Uterus (tissue), 2 donors: ENCODE measurements around the gene FAM184B.

Source experiments
- POLR2A ChIP-seq, 2 donors: fragments of 450-650 bp; IDR thresholded peaks; one replicate each; pipeline ENCODE4 v1.6.1; 2016; ENCODE audit warnings: antibody characterized with exemption in 2 of 2, mild to moderate bottlenecking in 1 of 2, moderate library complexity in 1 of 2
- TF ChIP-seq, protein P1 (sequence below), 4 experiments: fragments of 200-600 bp in 2 of 4; fragments of 450-650 bp in 2 of 4; sonication (generic) in 2 of 4; IDR thresholded peaks; one replicate each; pipeline ENCODE4 v1.5.1; 2016 to 2019; ENCODE audit warnings: antibody characterized with exemption in 4 of 4, mild to moderate bottlenecking in 2 of 4, moderate library complexity in 1 of 4

DNA sequence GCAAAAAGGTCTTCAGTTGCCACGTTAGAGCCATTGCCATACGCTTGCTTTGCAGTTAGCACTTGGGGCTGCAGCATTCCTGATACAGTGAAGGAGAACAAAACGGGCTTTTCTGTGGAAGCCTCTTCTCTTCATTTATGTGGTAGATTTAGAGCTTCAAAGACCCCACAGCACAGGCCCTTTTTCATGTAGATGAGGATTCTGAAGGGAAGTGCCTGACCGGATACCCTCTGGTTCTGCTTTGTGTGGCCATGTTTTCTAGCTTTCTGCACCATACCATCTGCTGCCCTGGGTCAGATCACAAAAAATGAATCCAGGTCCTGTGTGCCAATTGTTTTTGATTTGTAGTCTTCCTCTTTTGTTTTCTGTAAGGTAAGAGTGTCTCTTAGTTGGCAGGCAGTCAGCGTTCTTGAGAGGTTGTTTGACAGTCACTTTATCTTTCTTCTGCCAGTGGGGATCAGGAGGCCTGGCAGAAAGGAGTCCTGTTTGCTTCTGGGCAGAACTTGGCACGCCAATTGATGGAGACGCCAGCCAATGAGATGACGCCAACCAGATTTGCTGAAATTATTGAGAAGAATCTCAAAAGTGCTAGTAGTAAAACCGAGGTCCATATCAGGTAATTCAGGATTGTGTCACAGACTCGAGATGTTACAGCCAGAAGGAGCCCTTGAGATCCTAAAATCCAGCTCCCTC lies 196.8 kb downstream of the FAM184B start:
- TF ChIP-seq, protein P1, sequence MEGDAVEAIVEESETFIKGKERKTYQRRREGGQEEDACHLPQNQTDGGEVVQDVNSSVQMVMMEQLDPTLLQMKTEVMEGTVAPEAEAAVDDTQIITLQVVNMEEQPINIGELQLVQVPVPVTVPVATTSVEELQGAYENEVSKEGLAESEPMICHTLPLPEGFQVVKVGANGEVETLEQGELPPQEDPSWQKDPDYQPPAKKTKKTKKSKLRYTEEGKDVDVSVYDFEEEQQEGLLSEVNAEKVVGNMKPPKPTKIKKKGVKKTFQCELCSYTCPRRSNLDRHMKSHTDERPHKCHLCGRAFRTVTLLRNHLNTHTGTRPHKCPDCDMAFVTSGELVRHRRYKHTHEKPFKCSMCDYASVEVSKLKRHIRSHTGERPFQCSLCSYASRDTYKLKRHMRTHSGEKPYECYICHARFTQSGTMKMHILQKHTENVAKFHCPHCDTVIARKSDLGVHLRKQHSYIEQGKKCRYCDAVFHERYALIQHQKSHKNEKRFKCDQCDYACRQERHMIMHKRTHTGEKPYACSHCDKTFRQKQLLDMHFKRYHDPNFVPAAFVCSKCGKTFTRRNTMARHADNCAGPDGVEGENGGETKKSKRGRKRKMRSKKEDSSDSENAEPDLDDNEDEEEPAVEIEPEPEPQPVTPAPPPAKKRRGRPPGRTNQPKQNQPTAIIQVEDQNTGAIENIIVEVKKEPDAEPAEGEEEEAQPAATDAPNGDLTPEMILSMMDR (IDR thresholded peaks at IDR 0.05): no peak
- no peak for TF ChIP-seq POLR2A (IDR thresholded peaks at IDR 0.05)
